ENCODE data around the gene TEK. TPM values are rescaled to one million over a fixed set of nuclear protein-coding genes. Genes with fewer than 3 reads are reported as not detected.

TEK gene
- polyA plus RNA-seq, 1 donor (not counting 4 experiments of a cell fraction or from before 2014, with no cell fraction given) = 0.03 TPM

DNA sequence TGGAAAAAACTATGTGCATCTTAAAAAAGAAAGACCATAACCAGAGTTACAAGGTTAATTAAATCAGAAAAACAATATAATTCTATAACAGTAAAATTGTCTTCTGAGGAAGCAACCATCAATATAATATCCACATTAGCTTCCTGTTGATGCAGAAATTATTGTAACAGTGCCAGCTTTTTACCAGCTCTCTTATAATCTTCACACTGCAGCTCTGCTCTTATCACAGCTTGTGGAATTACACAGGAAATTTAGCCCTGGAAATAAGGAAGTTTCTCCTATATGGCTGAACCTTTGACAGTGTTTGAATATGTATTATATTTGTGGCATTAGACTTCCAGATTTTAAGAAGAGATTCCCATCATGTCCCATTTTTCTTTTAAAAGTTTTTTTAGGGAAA, 49.1 kb upstream of the TEK start:
- no peaks in the 10 kb centered on the region for H4K20me1 ChIP-seq (ENCODE audit: control insufficient read depth, extremely low read depth, insufficient read depth, low read length)
- H3K9me1 ChIP-seq (ENCODE audit: control insufficient read depth, extremely low read depth, insufficient read depth, low read length) = no peaks in the 10 kb centered on the region
- H3K4me2 ChIP-seq (ENCODE audit: control insufficient read depth, extremely low read depth, insufficient read depth, low read depth, low read length) = no peak overlapping the region
- no peaks in the 10 kb centered on the region for H3K9me3 ChIP-seq (ENCODE audit: control insufficient read depth, low read depth, low read length)
- H2AFZ ChIP-seq (ENCODE audit: control insufficient read depth, low read length) = no peak overlapping the region
- H3K4me1 ChIP-seq (ENCODE audit: control insufficient read depth, extremely low read depth, insufficient read depth, low read length) = no peaks in the 10 kb centered on the region
- H3K4me3 ChIP-seq (ENCODE audit: control insufficient read depth in 2 of 3, extremely low read depth in 1 of 3, insufficient read depth in 2 of 3, low read depth in 1 of 3, low read length in 3 of 3) = no peak overlapping the region
- H3K27me3 ChIP-seq (ENCODE audit: control insufficient read depth, extremely low read depth, insufficient read depth, low read length) = no peaks in the 10 kb centered on the region
- H3K9ac ChIP-seq (ENCODE audit: control insufficient read depth, extremely low read depth, insufficient read depth, low read length) = no peak overlapping the region
- no peak overlapping the region for H3K27ac ChIP-seq (ENCODE audit: control insufficient read depth, insufficient read depth, low read length)
- TF ChIP-seq, protein P1, sequence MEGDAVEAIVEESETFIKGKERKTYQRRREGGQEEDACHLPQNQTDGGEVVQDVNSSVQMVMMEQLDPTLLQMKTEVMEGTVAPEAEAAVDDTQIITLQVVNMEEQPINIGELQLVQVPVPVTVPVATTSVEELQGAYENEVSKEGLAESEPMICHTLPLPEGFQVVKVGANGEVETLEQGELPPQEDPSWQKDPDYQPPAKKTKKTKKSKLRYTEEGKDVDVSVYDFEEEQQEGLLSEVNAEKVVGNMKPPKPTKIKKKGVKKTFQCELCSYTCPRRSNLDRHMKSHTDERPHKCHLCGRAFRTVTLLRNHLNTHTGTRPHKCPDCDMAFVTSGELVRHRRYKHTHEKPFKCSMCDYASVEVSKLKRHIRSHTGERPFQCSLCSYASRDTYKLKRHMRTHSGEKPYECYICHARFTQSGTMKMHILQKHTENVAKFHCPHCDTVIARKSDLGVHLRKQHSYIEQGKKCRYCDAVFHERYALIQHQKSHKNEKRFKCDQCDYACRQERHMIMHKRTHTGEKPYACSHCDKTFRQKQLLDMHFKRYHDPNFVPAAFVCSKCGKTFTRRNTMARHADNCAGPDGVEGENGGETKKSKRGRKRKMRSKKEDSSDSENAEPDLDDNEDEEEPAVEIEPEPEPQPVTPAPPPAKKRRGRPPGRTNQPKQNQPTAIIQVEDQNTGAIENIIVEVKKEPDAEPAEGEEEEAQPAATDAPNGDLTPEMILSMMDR (optimal IDR thresholded peaks at IDR 0.05 in 1 of 3, IDR thresholded peaks at IDR 0.05 in 1 of 3, conservative IDR thresholded peaks at IDR 0.05 in 1 of 3; ENCODE audit: extremely low read depth in 1 of 3, insufficient read depth in 2 of 3, low read length in 3 of 3) = no peak
- TF ChIP-seq EZH2 (IDR thresholded peaks at IDR 0.05; ENCODE audit: low read length) = no peak
- no peaks in the 10 kb centered on the region for H3K36me3 ChIP-seq (ENCODE audit: control insufficient read depth in 2 of 2, extremely low read depth in 1 of 2, insufficient read depth in 2 of 2, low read length in 2 of 2)
- no peak for FAIRE-seq
- H3K79me2 ChIP-seq (ENCODE audit: control insufficient read depth, insufficient read depth, low read length) = no peaks in the 10 kb centered on the region
- no peak for DNase-seq (ENCODE audit: low read depth, low spot score)
- dilution Hi-C loops (cut with MboI; ENCODE audit: extremely low pct_ligation_motif_present, low sequenced_read_pairs) = no loop called here

DNA sequence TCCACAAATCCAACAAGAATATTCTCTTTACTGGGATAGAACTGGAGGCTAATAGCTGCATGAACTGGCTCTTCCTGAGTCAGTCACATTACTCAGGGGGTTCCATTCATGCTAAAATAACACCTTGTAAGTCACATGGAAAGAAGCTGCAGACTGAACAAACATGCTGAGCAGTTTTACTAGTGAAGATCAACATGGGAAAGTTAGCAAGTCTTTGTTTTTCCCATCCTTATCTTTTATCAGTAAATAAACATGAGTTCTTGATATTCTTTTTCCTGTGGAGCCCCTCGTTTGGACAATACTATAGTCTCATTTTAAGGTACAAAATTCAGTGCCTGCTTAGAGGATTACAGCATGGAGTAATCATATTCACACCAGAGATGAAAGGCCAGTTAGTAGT, 43.7 kb upstream of the TEK start:
- dilution Hi-C loops (cut with MboI; ENCODE audit: extremely low pct_ligation_motif_present, low sequenced_read_pairs) = no loop called here

More for the DNA sequence above, 43.7 kb upstream of the TEK start:
- no peak overlapping the region for H3K4me2 ChIP-seq (ENCODE audit: control insufficient read depth, extremely low read depth, insufficient read depth, low read depth, low read length)
- H3K27me3 ChIP-seq (ENCODE audit: control insufficient read depth, extremely low read depth, insufficient read depth, low read length) = no peaks in the 10 kb centered on the region
- H3K4me1 ChIP-seq (ENCODE audit: control insufficient read depth, extremely low read depth, insufficient read depth, low read length) = no peaks in the 10 kb centered on the region
- H3K9me1 ChIP-seq (ENCODE audit: control insufficient read depth, extremely low read depth, insufficient read depth, low read length) = no peaks in the 10 kb centered on the region
- H2AFZ ChIP-seq (ENCODE audit: control insufficient read depth, low read length) = no peak overlapping the region
- no peaks in the 10 kb centered on the region for H3K79me2 ChIP-seq (ENCODE audit: control insufficient read depth, insufficient read depth, low read length)
- H3K9ac ChIP-seq (ENCODE audit: control insufficient read depth, extremely low read depth, insufficient read depth, low read length) = no peak overlapping the region
- no peak overlapping the region for H3K4me3 ChIP-seq (ENCODE audit: control insufficient read depth in 2 of 3, extremely low read depth in 1 of 3, insufficient read depth in 2 of 3, low read depth in 1 of 3, low read length in 3 of 3)
- H4K20me1 ChIP-seq (ENCODE audit: control insufficient read depth, extremely low read depth, insufficient read depth, low read length) = no peaks in the 10 kb centered on the region
- H3K36me3 ChIP-seq (ENCODE audit: control insufficient read depth in 2 of 2, extremely low read depth in 1 of 2, insufficient read depth in 2 of 2, low read length in 2 of 2) = no peaks in the 10 kb centered on the region
- no peak for DNase-seq (ENCODE audit: low read depth, low spot score)
- no peaks in the 10 kb centered on the region for H3K9me3 ChIP-seq (ENCODE audit: control insufficient read depth, low read depth, low read length)
- no peak overlapping the region for H3K27ac ChIP-seq (ENCODE audit: control insufficient read depth, insufficient read depth, low read length)
- TF ChIP-seq, protein P1 (optimal IDR thresholded peaks at IDR 0.05 in 1 of 3, IDR thresholded peaks at IDR 0.05 in 1 of 3, conservative IDR thresholded peaks at IDR 0.05 in 1 of 3; ENCODE audit: extremely low read depth in 1 of 3, insufficient read depth in 2 of 3, low read length in 3 of 3) = no peak
- no peak for TF ChIP-seq EZH2 (IDR thresholded peaks at IDR 0.05; ENCODE audit: low read length)
- peak; percentile 46 for FAIRE-seq
